ENCODE measurements around the gene PRIMA1. TPM values are rescaled to one million over a fixed set of nuclear protein-coding genes. Genes with fewer than 3 reads are reported as not detected.

Gene PRIMA1
- total and polyA plus RNA-seq, 2 donors (not counting 1 experiment from before 2014, with no cell fraction given) = not detected

DNA sequence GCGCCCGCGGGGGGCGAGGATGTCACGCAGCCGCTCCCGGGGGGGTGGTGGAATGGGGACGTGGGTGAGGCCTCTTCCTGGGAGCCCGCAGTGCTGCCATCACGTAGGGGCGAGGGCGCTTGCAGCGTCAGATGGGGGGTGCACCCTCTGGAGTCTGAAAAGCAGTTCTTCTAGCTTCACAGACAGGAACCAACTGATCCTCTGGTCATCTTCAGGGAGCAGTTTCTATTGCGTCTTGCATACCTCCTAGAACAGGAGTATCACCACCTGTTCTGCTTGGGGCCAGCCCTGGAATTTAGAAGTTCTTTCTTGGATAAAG, 36.9 kb upstream of the PRIMA1 start:
- CTCF ChIA-PET = no interaction called here
- Histone ChIP-seq H3K27me3 (replicated peaks in 1 of 4; ENCODE audit: control extremely low read depth in 1 of 4, control insufficient read depth in 3 of 4, insufficient read depth in 4 of 4, low read length in 3 of 4) (peaks cover 0 to 8% (median 0%) of the 10 kb centered on the region in 4 experiments), H3K4me1 (ENCODE audit: control insufficient read depth in 2 of 2, insufficient read depth in 2 of 2, low read length in 2 of 2) (no peaks in the 10 kb centered on the region), H3K4me2 (replicated peaks; ENCODE audit: low read depth, low read length, poor library complexity, severe bottlenecking) (no peak overlapping the region), H3K9ac (ENCODE audit: low read length) (no peak overlapping the region), H3K36me3 (replicated peaks in 1 of 2; ENCODE audit: control extremely low read depth in 1 of 2, control insufficient read depth in 1 of 2, extremely low read depth in 1 of 2, insufficient read depth in 2 of 2, low read length in 1 of 2) (no peaks in the 10 kb centered on the region), H3K27ac (ENCODE audit: low read length in 2 of 2) (no peak overlapping the region), H3K79me2 (ENCODE audit: control insufficient read depth, insufficient read depth, low read length) (no peaks in the 10 kb centered on the region), H3K9me3 (ENCODE audit: control extremely low read depth in 1 of 3, control insufficient read depth in 2 of 3, insufficient read depth in 1 of 3, low read length in 2 of 3) (peaks cover 0 to 19% (median 0%) of the 10 kb centered on the region in 3 donors), H4K20me1 (ENCODE audit: control insufficient read depth, insufficient read depth, low read length, poor library complexity, severe bottlenecking) (no peaks in the 10 kb centered on the region), H3K4me3 (ENCODE audit: control extremely low read depth in 1 of 5, extremely low read depth in 1 of 5, insufficient read depth in 1 of 5, low read depth in 2 of 5, low read length in 4 of 5) (no peak overlapping the region), H2AFZ (ENCODE audit: insufficient read depth, low read depth, low read length, poor library complexity, severe bottlenecking) (no peak overlapping the region)
- TF ChIP-seq, protein P1, sequence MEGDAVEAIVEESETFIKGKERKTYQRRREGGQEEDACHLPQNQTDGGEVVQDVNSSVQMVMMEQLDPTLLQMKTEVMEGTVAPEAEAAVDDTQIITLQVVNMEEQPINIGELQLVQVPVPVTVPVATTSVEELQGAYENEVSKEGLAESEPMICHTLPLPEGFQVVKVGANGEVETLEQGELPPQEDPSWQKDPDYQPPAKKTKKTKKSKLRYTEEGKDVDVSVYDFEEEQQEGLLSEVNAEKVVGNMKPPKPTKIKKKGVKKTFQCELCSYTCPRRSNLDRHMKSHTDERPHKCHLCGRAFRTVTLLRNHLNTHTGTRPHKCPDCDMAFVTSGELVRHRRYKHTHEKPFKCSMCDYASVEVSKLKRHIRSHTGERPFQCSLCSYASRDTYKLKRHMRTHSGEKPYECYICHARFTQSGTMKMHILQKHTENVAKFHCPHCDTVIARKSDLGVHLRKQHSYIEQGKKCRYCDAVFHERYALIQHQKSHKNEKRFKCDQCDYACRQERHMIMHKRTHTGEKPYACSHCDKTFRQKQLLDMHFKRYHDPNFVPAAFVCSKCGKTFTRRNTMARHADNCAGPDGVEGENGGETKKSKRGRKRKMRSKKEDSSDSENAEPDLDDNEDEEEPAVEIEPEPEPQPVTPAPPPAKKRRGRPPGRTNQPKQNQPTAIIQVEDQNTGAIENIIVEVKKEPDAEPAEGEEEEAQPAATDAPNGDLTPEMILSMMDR (IDR thresholded peaks at IDR 0.05) = no peak
- TF ChIP-seq EZH2 (IDR thresholded peaks at IDR 0.05; ENCODE audit: borderline replicate concordance, insufficient read depth, low read depth, low read length, poor library complexity, severe bottlenecking) = no peak
- ATAC-seq (ENCODE audit: low read depth) = no peak
- DNase-seq = no peak
- WGBS (ENCODE audit: insufficient coverage) = 48% methylated on average over 14 of the region's 14 CpGs
- H3K27me3 Mint-ChIP-seq = peaks cover 17% of the 10 kb centered on the region
- intact Hi-C loops (cut with micrococcal nuclease) = no loop called here
- POLR2A ChIA-PET = no interaction called here
- no peak overlapping the region for H3K4me3 Mint-ChIP-seq
- no peak overlapping the region for H3K27ac Mint-ChIP-seq
- H3K4me1 Mint-ChIP-seq = no peaks in the 10 kb centered on the region
- no peaks in the 10 kb centered on the region for H3K9me3 Mint-ChIP-seq (ENCODE audit: insufficient read depth)

DNA sequence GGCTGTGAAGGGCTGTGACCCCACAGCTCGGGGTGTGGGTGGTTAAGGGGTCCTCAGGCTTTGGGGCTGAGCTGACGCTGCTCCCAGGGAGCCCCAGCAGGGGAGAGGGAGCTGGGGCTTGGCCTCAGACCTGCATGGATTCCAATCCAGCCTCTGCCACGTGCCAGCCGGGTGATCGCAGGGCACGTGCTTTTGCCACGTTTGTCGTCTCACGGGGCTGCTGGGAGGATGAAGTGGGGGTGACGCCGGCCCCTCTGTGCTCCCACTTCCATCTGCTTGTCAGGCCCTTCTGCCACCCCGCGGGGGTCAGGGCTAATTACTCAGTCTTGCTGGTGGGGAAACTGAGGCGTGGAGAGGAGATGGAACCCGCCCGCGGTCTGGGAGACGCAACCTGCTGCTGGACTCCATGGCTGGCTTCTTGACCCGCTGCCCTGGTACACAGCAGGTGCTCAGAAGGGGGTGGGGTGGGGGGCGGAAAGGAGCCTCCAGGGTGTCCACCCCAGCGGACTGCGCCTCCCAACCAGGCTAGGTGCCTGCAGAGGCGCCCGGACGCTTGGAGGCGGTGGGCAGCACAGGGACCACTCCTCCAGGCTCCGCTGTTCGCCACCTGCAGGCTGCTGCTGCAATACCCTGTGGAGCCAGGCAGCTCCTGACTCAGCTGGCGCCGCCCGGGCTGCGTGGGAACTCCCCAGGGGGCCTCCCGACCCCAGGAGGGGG, 36.4 kb upstream of the PRIMA1 start:
- TF ChIP-seq EZH2 (IDR thresholded peaks at IDR 0.05; ENCODE audit: borderline replicate concordance, insufficient read depth, low read depth, low read length, poor library complexity, severe bottlenecking) = no peak
- TF ChIP-seq, protein P1 (IDR thresholded peaks at IDR 0.05) = no peak
- Histone ChIP-seq H3K27me3 (replicated peaks in 1 of 4; ENCODE audit: control extremely low read depth in 1 of 4, control insufficient read depth in 3 of 4, insufficient read depth in 4 of 4, low read length in 3 of 4) (peaks cover 0 to 8% (median 0%) of the 10 kb centered on the region in 4 experiments), H4K20me1 (ENCODE audit: control insufficient read depth, insufficient read depth, low read length, poor library complexity, severe bottlenecking) (no peaks in the 10 kb centered on the region), H3K36me3 (replicated peaks in 1 of 2; ENCODE audit: control extremely low read depth in 1 of 2, control insufficient read depth in 1 of 2, extremely low read depth in 1 of 2, insufficient read depth in 2 of 2, low read length in 1 of 2) (no peaks in the 10 kb centered on the region), H3K4me3 (ENCODE audit: control extremely low read depth in 1 of 5, extremely low read depth in 1 of 5, insufficient read depth in 1 of 5, low read depth in 2 of 5, low read length in 4 of 5) (no peak overlapping the region), H3K79me2 (ENCODE audit: control insufficient read depth, insufficient read depth, low read length) (no peaks in the 10 kb centered on the region), H3K4me2 (replicated peaks; ENCODE audit: low read depth, low read length, poor library complexity, severe bottlenecking) (no peak overlapping the region), H3K4me1 (ENCODE audit: control insufficient read depth in 2 of 2, insufficient read depth in 2 of 2, low read length in 2 of 2) (no peaks in the 10 kb centered on the region), H3K9me3 (ENCODE audit: control extremely low read depth in 1 of 3, control insufficient read depth in 2 of 3, insufficient read depth in 1 of 3, low read length in 2 of 3) (peaks cover 0 to 19% (median 0%) of the 10 kb centered on the region in 3 donors), H2AFZ (ENCODE audit: insufficient read depth, low read depth, low read length, poor library complexity, severe bottlenecking) (no peak overlapping the region), H3K9ac (ENCODE audit: low read length) (no peak overlapping the region), H3K27ac (ENCODE audit: low read length in 2 of 2) (no peak overlapping the region)
- ATAC-seq (ENCODE audit: low read depth) = no peak
- WGBS (ENCODE audit: insufficient coverage) = 85% methylated on average over 30 of the region's 33 CpGs
- CTCF ChIA-PET = no interaction called here
- Mint-ChIP-seq H3K4me1 (no peaks in the 10 kb centered on the region), H3K9me3 (ENCODE audit: insufficient read depth) (no peaks in the 10 kb centered on the region), H3K27me3 (peaks cover 15% of the 10 kb centered on the region), H3K4me3 (no peak overlapping the region), H3K27ac (no peak overlapping the region)
- intact Hi-C loops (cut with micrococcal nuclease) = no loop called here
- POLR2A ChIA-PET = no interaction called here
- no peak for DNase-seq
